HG03175 (cell line): ENCODE measurements around the gene YPEL2.

Experiments
- ATAC-seq: cut with Tn5 transposase; IDR thresholded peaks from one replicate; pipeline ENCODE4 v1.9.1; 2021; ENCODE audit warnings: mild to moderate bottlenecking, moderate library complexity; ENCODE audit not compliant: unreplicated experiment

The YPEL2 gene

GRCh38 chr17:59330053-59330942 lies 1.2 kb upstream of the YPEL2 start:
- no peak for ATAC-seq

DNA sequence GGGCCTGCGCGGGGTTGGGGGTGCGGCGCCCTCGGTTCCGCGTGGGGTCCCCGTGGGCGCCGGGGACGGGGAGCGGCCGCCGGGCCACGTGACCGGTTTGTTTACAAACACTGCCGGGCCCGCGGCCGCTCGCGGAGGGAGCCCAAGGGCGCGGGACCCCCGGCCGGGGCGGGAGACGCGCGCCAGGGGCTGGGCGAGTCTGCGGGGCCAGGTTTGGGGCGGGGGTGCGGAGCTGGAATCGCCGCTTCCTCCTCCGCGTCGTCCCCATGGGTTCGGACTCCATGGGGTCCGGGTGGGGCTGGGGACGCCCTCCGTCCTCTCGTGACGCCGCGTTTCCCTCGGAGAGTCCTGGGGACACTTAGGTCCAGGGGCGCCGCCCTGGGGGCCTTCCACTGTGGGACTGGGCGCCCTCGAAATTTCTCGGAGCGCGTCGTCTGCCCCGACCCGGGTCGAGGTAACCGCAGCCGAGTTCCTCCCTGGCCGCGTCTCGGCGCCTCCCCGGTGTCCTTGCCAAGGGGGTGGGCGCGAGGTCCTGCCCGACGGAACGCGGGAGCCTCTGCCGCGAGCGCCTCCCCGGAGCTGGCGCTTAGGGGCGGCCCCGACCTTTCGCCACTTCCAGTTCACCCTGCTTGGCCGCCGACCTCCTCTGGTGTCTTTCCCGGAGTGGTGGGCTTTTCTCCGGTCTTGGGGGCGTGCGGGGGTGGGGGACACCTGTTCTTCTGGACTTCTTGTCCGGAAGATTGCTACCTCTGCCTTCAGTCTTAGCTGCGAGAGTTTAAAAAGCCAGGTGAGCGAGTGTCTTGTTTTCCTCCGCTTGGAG lies 684 bp downstream of the YPEL2 start:
- ATAC-seq, result peak; percentile 17

GRCh38 chr17:59332749-59333377 lies 1.4 kb downstream of the YPEL2 start:
- ATAC-seq, result no peak

GRCh38 chr17:59333836-59334235 lies 2.4 kb downstream of the YPEL2 start:
- no peak for ATAC-seq

DNA sequence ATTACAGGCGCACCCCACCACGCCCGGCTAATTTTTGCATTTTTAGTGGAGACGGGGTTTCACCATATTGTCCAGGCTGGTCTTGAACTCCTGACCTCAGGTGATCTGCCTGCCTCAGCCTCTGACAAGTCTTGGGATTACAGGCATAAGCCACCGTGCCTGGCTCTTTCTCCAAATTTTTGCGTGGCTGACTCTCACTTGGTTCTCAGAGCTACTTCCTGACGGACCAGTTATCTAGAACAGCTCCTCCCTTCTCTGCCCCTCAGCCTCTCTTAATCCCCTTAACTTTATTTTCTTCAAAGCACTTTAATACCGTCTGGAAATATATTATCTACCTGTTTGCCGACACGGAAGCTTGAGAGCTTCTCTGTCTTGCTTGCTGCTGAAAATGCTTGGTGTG lies 4.2 kb downstream of the YPEL2 start:
- ATAC-seq, result no peak

GRCh38 chr17:59337741-59338299 lies 6.4 kb downstream of the YPEL2 start:
- no peak for ATAC-seq

- ATAC-seq, result no peak
Observed at GRCh38 chr17:59338498-59338897, 7.0 kb downstream of the YPEL2 start.

DNA sequence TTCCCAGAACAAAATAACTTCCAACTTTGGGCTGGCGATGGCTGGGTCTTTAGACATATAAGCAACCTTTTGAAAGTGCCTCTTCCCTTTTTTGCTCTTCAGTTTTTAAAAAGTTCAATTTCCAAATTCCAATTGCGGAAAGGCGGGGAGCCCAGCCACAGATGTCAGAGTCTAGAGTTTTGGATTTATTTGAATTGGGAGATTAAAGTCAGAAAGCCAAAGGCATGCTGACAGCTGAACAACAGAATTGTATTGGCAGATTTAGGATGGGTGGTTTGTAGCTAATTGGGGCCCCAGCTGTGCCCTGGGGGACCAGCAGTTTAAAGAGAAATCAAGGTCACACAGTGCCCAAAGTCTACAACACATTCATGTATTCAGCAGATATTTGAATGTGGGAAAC lies 10.5 kb downstream of the YPEL2 start:
- no peak for ATAC-seq

GRCh38 chr17:59342681-59343131 lies 11.3 kb downstream of the YPEL2 start:
- no peak for ATAC-seq

- no peak for ATAC-seq
Observed at GRCh38 chr17:59345476-59345875, 14.0 kb downstream of the YPEL2 start.

DNA sequence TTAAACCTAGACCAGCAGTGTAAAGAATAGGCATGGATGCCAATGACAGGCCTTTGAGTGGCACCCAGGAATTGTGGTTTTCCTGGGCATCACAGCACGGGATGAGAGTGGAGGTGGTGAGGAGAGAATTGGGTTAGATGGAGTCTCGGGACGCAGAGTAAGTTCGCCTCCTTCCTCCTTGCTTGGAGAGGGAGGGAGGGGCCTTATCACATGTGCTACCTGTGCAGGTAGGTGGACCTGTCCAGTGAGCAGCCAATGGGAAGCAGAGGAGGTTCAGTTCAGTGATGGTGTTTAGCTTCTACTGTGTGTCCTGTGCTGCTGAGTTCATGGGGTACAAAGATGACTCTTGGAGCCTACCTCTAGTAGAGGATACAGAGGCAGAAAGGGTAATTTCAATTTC lies 14.9 kb downstream of the YPEL2 start:
- ATAC-seq, result no peak

- no peak for ATAC-seq
Observed at GRCh38 chr17:59346876-59347407, 15.5 kb downstream of the YPEL2 start.

GRCh38 chr17:59347975-59348391 lies 16.5 kb downstream of the YPEL2 start:
- ATAC-seq, result no peak

DNA sequence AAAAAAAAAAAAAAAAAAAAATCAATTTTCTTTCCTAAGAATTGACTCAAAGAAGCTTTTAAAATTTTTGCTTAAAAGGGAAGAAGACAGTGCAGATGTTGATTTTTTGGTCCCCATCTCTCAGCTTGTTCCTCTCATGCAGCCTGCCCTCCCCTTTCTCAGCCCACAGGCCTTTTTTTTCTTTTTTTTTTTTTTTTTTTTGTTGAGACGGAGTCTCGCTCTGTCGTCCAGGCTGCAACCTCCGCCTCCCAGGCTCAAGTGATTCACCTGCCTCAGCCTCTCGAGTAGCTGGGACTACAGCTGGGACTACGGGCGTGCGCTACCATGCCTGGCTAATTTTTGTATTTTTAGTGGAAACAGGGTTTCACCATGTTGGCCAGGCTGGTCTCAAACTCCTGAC lies 17.7 kb downstream of the YPEL2 start:
- ATAC-seq, result no peak

DNA sequence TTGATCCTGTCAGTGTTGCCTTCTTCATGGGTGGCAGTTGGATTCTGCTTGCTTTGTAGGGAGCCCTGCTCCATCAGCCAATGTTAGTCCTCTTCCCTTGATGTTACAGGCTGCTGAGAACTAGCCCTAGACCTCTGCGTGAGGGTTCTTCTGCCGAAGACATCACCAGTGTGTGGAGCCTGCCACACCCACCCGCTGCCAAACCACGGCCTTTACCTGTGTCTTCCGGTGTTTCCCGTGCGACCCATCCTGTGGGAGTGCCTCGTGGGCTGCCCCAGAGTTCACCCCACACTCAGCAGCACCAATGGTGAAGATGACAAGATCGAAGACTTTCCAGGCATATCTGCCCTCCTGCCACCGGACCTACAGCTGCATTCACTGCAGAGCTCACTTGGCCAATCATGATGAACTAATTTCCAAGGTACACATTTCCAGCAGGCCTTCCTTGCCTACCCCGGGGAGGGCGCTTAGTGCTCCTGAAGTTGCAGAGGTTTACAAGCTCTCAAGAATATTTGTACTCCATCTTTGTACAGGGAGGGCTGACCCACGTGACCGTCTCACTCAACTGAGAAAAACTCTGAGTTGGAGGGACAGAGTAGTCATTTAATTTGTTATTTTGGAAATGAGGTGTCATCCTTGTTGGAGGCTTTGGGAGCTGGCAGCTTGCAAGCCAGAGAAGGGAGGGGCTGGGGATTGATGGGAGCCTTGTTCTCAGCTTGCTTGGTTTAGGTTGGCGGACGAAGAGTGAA lies 21.8 kb downstream of the YPEL2 start:
- no peak for ATAC-seq

- ATAC-seq, result no peak
Observed at GRCh38 chr17:59353936-59354755, 22.7 kb downstream of the YPEL2 start.

DNA sequence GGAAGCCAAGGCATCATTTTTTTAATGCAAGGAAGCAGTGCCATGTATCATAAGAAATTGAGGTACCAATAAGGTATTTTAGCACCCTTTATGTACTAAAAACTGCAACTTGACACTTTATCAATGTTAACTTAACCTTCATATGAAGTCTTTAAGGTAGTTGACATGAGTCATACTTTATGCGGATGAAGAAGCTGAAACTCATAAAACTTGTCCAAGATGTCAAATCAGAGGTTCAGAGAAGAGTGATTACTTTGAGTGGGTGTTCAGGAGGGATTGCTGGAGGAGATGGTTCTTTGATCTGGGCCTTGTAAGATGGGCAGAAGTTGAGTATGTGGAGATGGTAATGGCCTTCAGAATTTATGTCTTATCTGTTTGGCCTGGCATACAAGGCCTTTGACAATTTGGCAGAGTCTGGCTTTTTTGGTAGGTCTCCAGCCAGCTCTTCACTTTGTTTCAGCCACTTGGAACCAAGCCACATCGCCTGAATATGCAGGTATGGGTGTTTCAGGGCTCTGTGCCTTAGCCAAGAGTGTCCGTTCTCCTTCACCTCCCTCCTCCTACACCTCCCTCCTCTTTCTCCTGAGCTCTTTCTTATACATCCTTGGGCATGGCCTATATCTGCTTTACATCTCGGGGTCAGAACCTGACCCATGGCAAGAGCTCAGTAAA lies 23.7 kb downstream of the YPEL2 start:
- ATAC-seq, result no peak

GRCh38 chr17:59355702-59356325 lies 24.4 kb downstream of the YPEL2 start:
- no peak for ATAC-seq
